ENCODE measurements around the gene AIG1. TPM values are rescaled to one million over a fixed set of nuclear protein-coding genes. Genes with fewer than 3 reads are reported as not detected.

AIG1 gene
- total and polyA plus RNA-seq, 2 experiments from 2014 or later: 92.8 to 102 TPM

DNA sequence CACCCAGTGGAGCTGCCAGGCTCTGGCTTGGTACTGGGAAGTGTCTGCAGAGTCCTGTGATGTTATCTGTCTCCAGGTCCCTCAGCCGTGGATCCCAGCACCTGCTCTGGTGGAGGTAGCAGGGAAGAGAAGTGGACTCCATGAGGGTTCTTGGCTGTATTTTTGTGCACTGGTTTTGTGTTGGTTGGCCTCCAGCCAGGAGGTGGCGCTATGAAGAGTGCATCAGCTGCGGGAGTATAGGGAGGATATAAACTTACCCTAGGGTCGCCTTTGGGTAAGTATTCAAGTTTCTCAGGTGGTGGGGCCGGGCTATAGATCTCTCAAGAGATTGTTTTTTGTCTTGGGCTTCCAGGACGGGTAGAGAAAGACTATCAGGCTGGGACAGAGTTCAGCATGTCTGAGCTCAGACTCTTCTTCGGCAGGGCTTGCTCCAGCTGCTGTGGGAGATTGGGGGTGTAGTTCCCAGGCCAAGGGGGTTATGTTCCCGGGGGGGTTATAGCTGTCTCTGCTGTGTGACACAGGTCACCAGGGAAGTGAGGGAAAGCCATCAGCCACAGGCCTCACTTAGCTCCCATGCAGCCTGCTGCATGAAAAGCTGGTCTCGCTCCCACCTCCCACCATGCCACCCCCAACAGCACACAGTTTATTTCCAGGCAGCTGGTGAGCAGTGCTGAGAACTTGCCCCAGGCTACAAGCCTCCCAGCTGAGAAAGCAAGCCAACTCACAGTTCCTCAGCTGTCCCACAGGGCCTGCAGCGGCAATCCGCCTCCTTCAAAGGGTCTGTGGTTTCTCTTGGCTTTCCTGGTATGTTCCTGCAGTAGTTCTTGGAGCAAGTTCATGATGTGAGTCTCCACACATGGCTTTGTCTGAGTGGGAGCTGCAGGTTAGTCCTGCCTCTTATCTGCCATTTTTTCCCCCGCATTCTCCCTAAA is 115.7 kb downstream of the AIG1 start:
- Histone ChIP-seq H3K79me2 (peaks cover 5% of the 10 kb centered on the region), H3K27me3 (no peaks in the 10 kb centered on the region), H4K20me1 (ENCODE audit: insufficient read depth, poor library complexity, severe bottlenecking) (peaks cover 2% of the 10 kb centered on the region), H3K9me3 (ENCODE audit: low read depth) (no peaks in the 10 kb centered on the region), H3K4me2 (no peak overlapping the region), H2AFZ (no peak overlapping the region), H3K4me1 (ENCODE audit: insufficient read depth) (no peaks in the 10 kb centered on the region), H3K4me3 (no peak overlapping the region), H3K27ac (no peak overlapping the region), H3K36me3 (replicated peaks; ENCODE audit: insufficient read depth, low read depth) (no peaks in the 10 kb centered on the region), H3K9me2 (replicated peaks; ENCODE audit: insufficient read depth) (no peaks in the 10 kb centered on the region)
- 91% methylated on average over 12 of the region's 12 CpGs for WGBS (ENCODE audit: low lambda C conversion rate, missing lambda C conversion rate)
- no peak for DNase-seq (ENCODE audit: low spot score)
- TF ChIP-seq, protein P1, sequence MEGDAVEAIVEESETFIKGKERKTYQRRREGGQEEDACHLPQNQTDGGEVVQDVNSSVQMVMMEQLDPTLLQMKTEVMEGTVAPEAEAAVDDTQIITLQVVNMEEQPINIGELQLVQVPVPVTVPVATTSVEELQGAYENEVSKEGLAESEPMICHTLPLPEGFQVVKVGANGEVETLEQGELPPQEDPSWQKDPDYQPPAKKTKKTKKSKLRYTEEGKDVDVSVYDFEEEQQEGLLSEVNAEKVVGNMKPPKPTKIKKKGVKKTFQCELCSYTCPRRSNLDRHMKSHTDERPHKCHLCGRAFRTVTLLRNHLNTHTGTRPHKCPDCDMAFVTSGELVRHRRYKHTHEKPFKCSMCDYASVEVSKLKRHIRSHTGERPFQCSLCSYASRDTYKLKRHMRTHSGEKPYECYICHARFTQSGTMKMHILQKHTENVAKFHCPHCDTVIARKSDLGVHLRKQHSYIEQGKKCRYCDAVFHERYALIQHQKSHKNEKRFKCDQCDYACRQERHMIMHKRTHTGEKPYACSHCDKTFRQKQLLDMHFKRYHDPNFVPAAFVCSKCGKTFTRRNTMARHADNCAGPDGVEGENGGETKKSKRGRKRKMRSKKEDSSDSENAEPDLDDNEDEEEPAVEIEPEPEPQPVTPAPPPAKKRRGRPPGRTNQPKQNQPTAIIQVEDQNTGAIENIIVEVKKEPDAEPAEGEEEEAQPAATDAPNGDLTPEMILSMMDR (IDR thresholded peaks at IDR 0.05; ENCODE audit: poor library complexity): no peak
- TF ChIP-seq EZH2 (IDR thresholded peaks at IDR 0.05; ENCODE audit: borderline replicate concordance) (no peak), EZH2phosphoT487 (IDR thresholded peaks at IDR 0.05; ENCODE audit: low read depth, severe bottlenecking, unreplicated experiment) (no peak)

DNA sequence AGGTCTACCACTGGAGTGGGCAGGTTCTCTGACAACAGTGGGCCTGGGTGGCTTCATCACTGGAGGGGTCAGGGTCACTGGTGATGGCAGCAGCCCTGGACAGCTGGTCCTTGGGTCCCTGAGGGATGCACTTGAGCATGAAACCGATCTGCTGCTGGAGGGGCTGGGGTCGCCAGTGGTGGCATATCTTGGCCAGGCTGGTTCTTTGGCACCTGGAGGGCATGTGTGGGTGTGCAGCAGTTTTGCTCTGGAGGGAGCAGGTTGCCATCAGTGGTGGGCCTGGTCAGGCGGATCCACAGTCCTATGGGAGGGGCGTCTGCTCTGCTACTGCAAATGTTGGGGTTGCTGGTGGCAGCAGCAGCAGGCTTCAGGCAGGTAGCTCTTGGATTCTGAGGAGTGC is 117.0 kb downstream of the AIG1 start:
- 92% methylated on average over 4 of the region's 4 CpGs for WGBS (ENCODE audit: low lambda C conversion rate, missing lambda C conversion rate)
- H4K20me1 ChIP-seq (ENCODE audit: insufficient read depth, poor library complexity, severe bottlenecking): peaks cover 2% of the 10 kb centered on the region
- peaks cover 6% of the 10 kb centered on the region for H3K79me2 ChIP-seq
- TF ChIP-seq, protein P1 (IDR thresholded peaks at IDR 0.05; ENCODE audit: poor library complexity): no peak
- DNase-seq (ENCODE audit: low spot score): no peak
- no peak overlapping the region for H3K27ac ChIP-seq
- H3K4me3 ChIP-seq: no peak overlapping the region
- no peaks in the 10 kb centered on the region for H3K36me3 ChIP-seq (replicated peaks; ENCODE audit: insufficient read depth, low read depth)
- H3K4me2 ChIP-seq: no peak overlapping the region
- no peaks in the 10 kb centered on the region for H3K9me3 ChIP-seq (ENCODE audit: low read depth)
- H3K27me3 ChIP-seq: no peaks in the 10 kb centered on the region
- no peak overlapping the region for H2AFZ ChIP-seq
- H3K4me1 ChIP-seq (ENCODE audit: insufficient read depth): no peaks in the 10 kb centered on the region
- no peaks in the 10 kb centered on the region for H3K9me2 ChIP-seq (replicated peaks; ENCODE audit: insufficient read depth)

DNA sequence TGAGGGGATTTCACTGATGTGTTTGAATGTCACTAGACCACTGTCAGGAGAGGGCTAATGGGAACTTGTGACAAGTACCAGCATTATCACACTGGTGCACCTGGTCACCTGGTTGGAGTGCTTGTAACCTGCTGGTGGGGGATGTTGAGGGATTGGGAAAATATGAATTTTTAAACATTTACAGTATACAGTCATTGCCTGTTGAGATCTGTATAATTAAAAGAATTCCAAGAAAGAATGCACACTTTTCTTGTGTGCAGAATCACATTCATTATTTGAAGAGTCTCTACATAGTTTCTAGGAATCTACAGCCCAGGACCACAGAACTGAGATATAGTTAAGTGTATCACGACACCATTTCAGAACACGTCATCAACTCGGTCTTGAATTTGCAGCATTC is 118.4 kb downstream of the AIG1 start:
- Histone ChIP-seq H3K4me1 (ENCODE audit: insufficient read depth) (no peaks in the 10 kb centered on the region), H3K27me3 (no peaks in the 10 kb centered on the region), H3K9me2 (replicated peaks; ENCODE audit: insufficient read depth) (no peaks in the 10 kb centered on the region), H3K9me3 (ENCODE audit: low read depth) (no peaks in the 10 kb centered on the region), H4K20me1 (ENCODE audit: insufficient read depth, poor library complexity, severe bottlenecking) (peaks cover 2% of the 10 kb centered on the region), H2AFZ (no peak overlapping the region), H3K4me3 (no peak overlapping the region), H3K36me3 (replicated peaks; ENCODE audit: insufficient read depth, low read depth) (no peaks in the 10 kb centered on the region), H3K4me2 (no peak overlapping the region), H3K27ac (no peak overlapping the region), H3K79me2 (peaks cover 4% of the 10 kb centered on the region)
- no peak for TF ChIP-seq EZH2phosphoT487 (IDR thresholded peaks at IDR 0.05; ENCODE audit: low read depth, severe bottlenecking, unreplicated experiment)
- TF ChIP-seq, protein P1 (IDR thresholded peaks at IDR 0.05; ENCODE audit: poor library complexity): no peak
- WGBS (ENCODE audit: low lambda C conversion rate, missing lambda C conversion rate): 95% methylated on average over 3 of the region's 3 CpGs
- no peak for DNase-seq (ENCODE audit: low spot score)

Measured in hepatocyte (in vitro differentiated cells).